Measurements from ENCODE around the gene TRIP13.
"Not testable (repeated sequence)": the region's sequence is repeated elsewhere in the genome, so short reads cannot be mapped to it uniquely, and the experiment has no call there.

TRIP13 gene

GRCh38 chr5:849651-850301, 42.9 kb upstream of the TRIP13 start:
- Histone ChIP-seq H3K27me3 (ENCODE audit: insufficient read depth, low read length) (peaks cover 19% of the 10 kb centered on the region; the same call in 1 of the 2 replicates), H3K4me3 (ENCODE audit: low read depth, low read length) (no peak overlapping the region), H3K27ac (ENCODE audit: low read depth, low read length) (no peak overlapping the region), H3K79me2 (ENCODE audit: control insufficient read depth, insufficient read depth, low read length, unreplicated experiment) (no peaks in the 10 kb centered on the region), H2AFZ (ENCODE audit: low read length, unreplicated experiment) (no peak overlapping the region), H3K36me3 (ENCODE audit: insufficient read depth, low read length) (no peaks in the 10 kb centered on the region), H3K4me1 (ENCODE audit: control insufficient read depth, insufficient read depth, low read length, unreplicated experiment) (no peaks in the 10 kb centered on the region)

GRCh38 chr5:850511-851006, 42.1 kb upstream of the TRIP13 start, which contains the start of gene ZDHHC11:
ZDHHC11 (minus strand) TSS chr5:850986; CDS start chr5:850602, 384 bp downstream.
- H3K27me3 ChIP-seq (ENCODE audit: insufficient read depth, low read length) = peaks cover 19% of the 10 kb centered on the region; the same call in 1 of the 2 replicates
- no peaks in the 10 kb centered on the region for H3K4me1 ChIP-seq (ENCODE audit: control insufficient read depth, insufficient read depth, low read length, unreplicated experiment)
- H3K27ac ChIP-seq (ENCODE audit: low read depth, low read length) = no peak within 1 kb of the TSS
- no peaks in the 10 kb centered on the region for H3K79me2 ChIP-seq (ENCODE audit: control insufficient read depth, insufficient read depth, low read length, unreplicated experiment)
- H3K36me3 ChIP-seq (ENCODE audit: insufficient read depth, low read length) = no peaks in the 10 kb centered on the region
- no peak within 1 kb of the TSS for H3K4me3 ChIP-seq (ENCODE audit: low read depth, low read length)
- H2AFZ ChIP-seq (ENCODE audit: low read length, unreplicated experiment) = no peak within 1 kb of the TSS

DNA sequence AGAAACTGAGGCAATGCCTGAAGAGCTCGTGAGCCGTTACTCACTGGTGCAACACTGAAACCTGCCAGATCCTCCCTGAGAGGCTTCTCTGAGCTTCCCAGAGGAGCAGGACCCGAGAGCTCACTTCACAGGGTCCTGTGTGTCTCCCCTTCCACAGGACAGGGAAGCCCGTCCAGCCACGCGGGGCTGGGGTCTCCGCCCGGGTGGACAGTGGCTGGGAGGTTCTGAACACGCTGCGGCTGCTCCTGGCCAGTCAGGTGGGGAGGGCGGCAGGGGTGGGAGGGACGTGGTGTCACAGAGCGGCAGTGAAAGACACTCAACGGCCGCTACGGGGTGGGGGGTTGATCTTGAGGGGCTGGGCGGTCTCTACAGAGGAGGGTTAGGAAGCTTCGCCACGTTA, 41.6 kb upstream of the TRIP13 start:
- H3K36me3 ChIP-seq (ENCODE audit: insufficient read depth, low read length) = no peaks in the 10 kb centered on the region
- H3K27ac ChIP-seq (ENCODE audit: low read depth, low read length) = no peak overlapping the region
- peaks cover 19% of the 10 kb centered on the region; the same call in 1 of the 2 replicates for H3K27me3 ChIP-seq (ENCODE audit: insufficient read depth, low read length)
- H3K79me2 ChIP-seq (ENCODE audit: control insufficient read depth, insufficient read depth, low read length, unreplicated experiment) = no peaks in the 10 kb centered on the region
- no peak overlapping the region for H3K4me3 ChIP-seq (ENCODE audit: low read depth, low read length)
- H2AFZ ChIP-seq (ENCODE audit: low read length, unreplicated experiment) = no peak overlapping the region
- no peaks in the 10 kb centered on the region for H3K4me1 ChIP-seq (ENCODE audit: control insufficient read depth, insufficient read depth, low read length, unreplicated experiment)

GRCh38 chr5:851553-851952, 41.1 kb upstream of the TRIP13 start:
- Histone ChIP-seq H2AFZ (ENCODE audit: low read length, unreplicated experiment) (no peak overlapping the region), H3K27ac (ENCODE audit: low read depth, low read length) (no peak overlapping the region), H3K4me3 (ENCODE audit: low read depth, low read length) (no peak overlapping the region), H3K27me3 (ENCODE audit: insufficient read depth, low read length) (peaks cover 19% of the 10 kb centered on the region; the same call in 1 of the 2 replicates), H3K79me2 (ENCODE audit: control insufficient read depth, insufficient read depth, low read length, unreplicated experiment) (no peaks in the 10 kb centered on the region), H3K36me3 (ENCODE audit: insufficient read depth, low read length) (no peaks in the 10 kb centered on the region), H3K4me1 (ENCODE audit: control insufficient read depth, insufficient read depth, low read length, unreplicated experiment) (no peaks in the 10 kb centered on the region)

- peaks cover 19% of the 10 kb centered on the region; the same call in 1 of the 2 replicates for H3K27me3 ChIP-seq (ENCODE audit: insufficient read depth, low read length)
- no peak overlapping the region for H2AFZ ChIP-seq (ENCODE audit: low read length, unreplicated experiment)
- H3K4me1 ChIP-seq (ENCODE audit: control insufficient read depth, insufficient read depth, low read length, unreplicated experiment) = no peaks in the 10 kb centered on the region
- no peaks in the 10 kb centered on the region for H3K36me3 ChIP-seq (ENCODE audit: insufficient read depth, low read length)
- no peak overlapping the region for H3K27ac ChIP-seq (ENCODE audit: low read depth, low read length)
- H3K79me2 ChIP-seq (ENCODE audit: control insufficient read depth, insufficient read depth, low read length, unreplicated experiment) = no peaks in the 10 kb centered on the region
- no peak overlapping the region for H3K4me3 ChIP-seq (ENCODE audit: low read depth, low read length)
Observed at GRCh38 chr5:852018-852417, 40.7 kb upstream of the TRIP13 start.

- H3K27me3 ChIP-seq (ENCODE audit: insufficient read depth, low read length) = peaks cover 19% of the 10 kb centered on the region; the same call in 1 of the 2 replicates
- H3K4me1 ChIP-seq (ENCODE audit: control insufficient read depth, insufficient read depth, low read length, unreplicated experiment) = no peaks in the 10 kb centered on the region
- no peak overlapping the region for H2AFZ ChIP-seq (ENCODE audit: low read length, unreplicated experiment)
- no peaks in the 10 kb centered on the region for H3K36me3 ChIP-seq (ENCODE audit: insufficient read depth, low read length)
- H3K79me2 ChIP-seq (ENCODE audit: control insufficient read depth, insufficient read depth, low read length, unreplicated experiment) = no peaks in the 10 kb centered on the region
- no peak overlapping the region for H3K4me3 ChIP-seq (ENCODE audit: low read depth, low read length)
- no peak overlapping the region for H3K27ac ChIP-seq (ENCODE audit: low read depth, low read length)
Observed at GRCh38 chr5:852431-853401, 40.0 kb upstream of the TRIP13 start.

GRCh38 chr5:853416-854090, 39.1 kb upstream of the TRIP13 start:
- H3K4me3 ChIP-seq (ENCODE audit: low read depth, low read length); H3K36me3 ChIP-seq (ENCODE audit: insufficient read depth, low read length); H2AFZ ChIP-seq (ENCODE audit: low read length, unreplicated experiment); H3K4me1 ChIP-seq (ENCODE audit: control insufficient read depth, insufficient read depth, low read length, unreplicated experiment); H3K79me2 ChIP-seq (ENCODE audit: control insufficient read depth, insufficient read depth, low read length, unreplicated experiment); H3K27ac ChIP-seq (ENCODE audit: low read depth, low read length): not testable (repeated sequence)
- H3K27me3 ChIP-seq (ENCODE audit: insufficient read depth, low read length) = peaks cover 19% of the 10 kb centered on the region; the same call in 1 of the 2 replicates

- H3K79me2 ChIP-seq (ENCODE audit: control insufficient read depth, insufficient read depth, low read length, unreplicated experiment) = no peaks in the 10 kb centered on the region
- no peak overlapping the region for H3K4me3 ChIP-seq (ENCODE audit: low read depth, low read length)
- no peaks in the 10 kb centered on the region for H3K36me3 ChIP-seq (ENCODE audit: insufficient read depth, low read length)
- no peak overlapping the region for H3K27ac ChIP-seq (ENCODE audit: low read depth, low read length)
- H3K4me1 ChIP-seq (ENCODE audit: control insufficient read depth, insufficient read depth, low read length, unreplicated experiment) = no peaks in the 10 kb centered on the region
- H3K27me3 ChIP-seq (ENCODE audit: insufficient read depth, low read length) = peaks cover 19% of the 10 kb centered on the region; the same call in 1 of the 2 replicates
- H2AFZ ChIP-seq (ENCODE audit: low read length, unreplicated experiment) = no peak overlapping the region
Observed at GRCh38 chr5:854217-854616, 38.5 kb upstream of the TRIP13 start.

GRCh38 chr5:854966-855743, 37.5 kb upstream of the TRIP13 start:
- Histone ChIP-seq H3K4me3 (ENCODE audit: low read depth, low read length) (no peak overlapping the region), H3K27me3 (ENCODE audit: insufficient read depth, low read length) (peaks cover 19% of the 10 kb centered on the region; the same call in 1 of the 2 replicates), H3K27ac (ENCODE audit: low read depth, low read length) (no peak overlapping the region), H3K4me1 (ENCODE audit: control insufficient read depth, insufficient read depth, low read length, unreplicated experiment) (no peaks in the 10 kb centered on the region), H2AFZ (ENCODE audit: low read length, unreplicated experiment) (no peak overlapping the region), H3K36me3 (ENCODE audit: insufficient read depth, low read length) (no peaks in the 10 kb centered on the region), H3K79me2 (ENCODE audit: control insufficient read depth, insufficient read depth, low read length, unreplicated experiment) (no peaks in the 10 kb centered on the region)

Measured in ACC112 (cell line).